HG03565 (cell line): ENCODE results near the gene LCE1B.

ENCODE experiments used
- ATAC-seq: cut with Tn5 transposase; IDR thresholded peaks from one replicate; pipeline ENCODE4 v1.9.1; 2021; ENCODE audit warnings: mild to moderate bottlenecking, moderate library complexity; ENCODE audit not compliant: unreplicated experiment

The LCE1B gene

GRCh38 chr1:152811671-152812070 is at the start of gene LCE1B:
Gene LCE1B, plus strand, starts transcription at chr1:152811971. Its CDS starts 476 bp downstream, at chr1:152812447.
- no peak for ATAC-seq

GRCh38 chr1:152768847-152769533 is 42.8 kb upstream of the LCE1B start:
- ATAC-seq: no peak

GRCh38 chr1:152770411-152770810 is 41.4 kb upstream of the LCE1B start:
- no peak for ATAC-seq

- no peak for ATAC-seq
Measured at GRCh38 chr1:152774875-152775274, 36.9 kb upstream of the LCE1B start, which contains the start of gene LCE1F. Gene LCE1F, plus strand, starts transcription at chr1:152775140. Its CDS starts 1,232 bp downstream, at chr1:152776372.

GRCh38 chr1:152776361-152776760 is 35.4 kb upstream of the LCE1B start:
- no peak for ATAC-seq

GRCh38 chr1:152777510-152778137 is 34.1 kb upstream of the LCE1B start:
- no peak for ATAC-seq

GRCh38 chr1:152783095-152783494 is 28.7 kb upstream of the LCE1B start:
- no peak for ATAC-seq

- no peak for ATAC-seq
Measured at GRCh38 chr1:152786077-152786476, 25.7 kb upstream of the LCE1B start, which contains the start of gene LCE1E. Gene LCE1E, plus strand, starts transcription at chr1:152786257. Its CDS starts 1,043 bp downstream, at chr1:152787300.

- ATAC-seq: no peak
Measured at GRCh38 chr1:152795686-152796085, 16.1 kb upstream of the LCE1B start.

GRCh38 chr1:152796421-152796820 is 15.3 kb upstream of the LCE1B start, which contains the start of gene LCE1D:
Gene LCE1D, plus strand, starts transcription at chr1:152796721. Its CDS starts 1,074 bp downstream, at chr1:152797795.
- ATAC-seq: no peak

- no peak for ATAC-seq
Measured at GRCh38 chr1:152801333-152801732, 10.4 kb upstream of the LCE1B start.

- no peak for ATAC-seq
Measured at GRCh38 chr1:152806576-152806975, 5.2 kb upstream of the LCE1B start, which contains the start of gene LCE1C. Gene LCE1C, minus strand, starts transcription at chr1:152806651. Its CDS starts 1,173 bp downstream, at chr1:152805478.

- no peak for ATAC-seq
Measured at GRCh38 chr1:152811050-152811449, 721 bp upstream of the LCE1B start.

- no peak for ATAC-seq
Measured at GRCh38 chr1:152817309-152817708, 5.5 kb downstream of the LCE1B start.

GRCh38 chr1:152823294-152823693 is 11.5 kb downstream of the LCE1B start:
- no peak for ATAC-seq

GRCh38 chr1:152824964-152825363 is 13.2 kb downstream of the LCE1B start:
- no peak for ATAC-seq

- ATAC-seq: no peak
Measured at GRCh38 chr1:152827173-152827572, 15.4 kb downstream of the LCE1B start, which contains the start of gene LCE1A. Gene LCE1A, plus strand, starts transcription at chr1:152827473. Its CDS starts 0 bp downstream, at chr1:152827473.

- ATAC-seq: no peak
Measured at GRCh38 chr1:152836870-152837269, 25.1 kb downstream of the LCE1B start.

- no peak for ATAC-seq
Measured at GRCh38 chr1:152842556-152842955, 30.8 kb downstream of the LCE1B start, which contains the start of gene LCE6A. Gene LCE6A, plus strand, starts transcription at chr1:152842856. Its CDS starts 665 bp downstream, at chr1:152843521.

- ATAC-seq: no peak
Measured at GRCh38 chr1:152855661-152856060, 43.9 kb downstream of the LCE1B start.

GRCh38 chr1:152858062-152858461 is 46.3 kb downstream of the LCE1B start:
- no peak for ATAC-seq

GRCh38 chr1:152859696-152860095 is 47.9 kb downstream of the LCE1B start, which contains the start of gene LCE7A:
Gene LCE7A, plus strand, starts transcription at chr1:152859996. Its CDS starts 702 bp downstream, at chr1:152860698.
- ATAC-seq: no peak
